ENCODE results near the gene HMGA1.
"Not testable (repeated sequence)": the region's sequence is repeated elsewhere in the genome, so short reads cannot be mapped to it uniquely, and the experiment has no call there.

The HMGA1 gene

GRCh38 chr6:34269132-34269531 is 32.5 kb downstream of the HMGA1 start:
- not testable (repeated sequence) for DNase-seq

- not testable (repeated sequence) for DNase-seq
Measured at GRCh38 chr6:34269658-34270341, 33.1 kb downstream of the HMGA1 start.

- no peak for DNase-seq
Measured at GRCh38 chr6:34272013-34272926, 35.6 kb downstream of the HMGA1 start.

GRCh38 chr6:34273242-34273805 is 36.7 kb downstream of the HMGA1 start:
- no peak for DNase-seq

GRCh38 chr6:34274129-34274528 is 37.5 kb downstream of the HMGA1 start:
- DNase-seq: no peak

- DNase-seq: no peak
Measured at GRCh38 chr6:34275128-34275804, 38.6 kb downstream of the HMGA1 start.

- no peak for DNase-seq
Measured at GRCh38 chr6:34276191-34276590, 39.5 kb downstream of the HMGA1 start.

GRCh38 chr6:34276881-34277762 is 40.4 kb downstream of the HMGA1 start:
- no peak for DNase-seq

- no peak for DNase-seq
Measured at GRCh38 chr6:34277763-34278112, 41.1 kb downstream of the HMGA1 start.

- DNase-seq: no peak
Measured at GRCh38 chr6:34278833-34279232, 42.2 kb downstream of the HMGA1 start.

- no peak for DNase-seq
Measured at GRCh38 chr6:34280216-34280615, 43.5 kb downstream of the HMGA1 start.

GRCh38 chr6:34281702-34282334 is 45.1 kb downstream of the HMGA1 start:
- DNase-seq: no peak

- peak; percentile 48 for DNase-seq
Measured at GRCh38 chr6:34284563-34285447, 48.1 kb downstream of the HMGA1 start.

- no peak for DNase-seq
Measured at GRCh38 chr6:34285448-34286164, 48.9 kb downstream of the HMGA1 start.

- DNase-seq: no peak
Measured at GRCh38 chr6:34288581-34288980, 51.9 kb downstream of the HMGA1 start.

GRCh38 chr6:34289137-34289536 is 52.5 kb downstream of the HMGA1 start:
- no peak for DNase-seq

- DNase-seq: no peak
Measured at GRCh38 chr6:34292954-34293353, 56.3 kb downstream of the HMGA1 start.

GRCh38 chr6:34295721-34296120 is 59.0 kb downstream of the HMGA1 start:
- DNase-seq: no peak

Data from fibroblast of upper back skin (primary cell).